GM19372 (cell line): ENCODE data around the gene PRRG4.

ENCODE experiments used
- ATAC-seq: cut with Tn5 transposase; IDR thresholded peaks from one replicate; pipeline ENCODE4 v1.9.1; 2021; ENCODE audit warnings: mild to moderate bottlenecking, low read depth, moderate library complexity; ENCODE audit not compliant: unreplicated experiment

The PRRG4 gene

DNA sequence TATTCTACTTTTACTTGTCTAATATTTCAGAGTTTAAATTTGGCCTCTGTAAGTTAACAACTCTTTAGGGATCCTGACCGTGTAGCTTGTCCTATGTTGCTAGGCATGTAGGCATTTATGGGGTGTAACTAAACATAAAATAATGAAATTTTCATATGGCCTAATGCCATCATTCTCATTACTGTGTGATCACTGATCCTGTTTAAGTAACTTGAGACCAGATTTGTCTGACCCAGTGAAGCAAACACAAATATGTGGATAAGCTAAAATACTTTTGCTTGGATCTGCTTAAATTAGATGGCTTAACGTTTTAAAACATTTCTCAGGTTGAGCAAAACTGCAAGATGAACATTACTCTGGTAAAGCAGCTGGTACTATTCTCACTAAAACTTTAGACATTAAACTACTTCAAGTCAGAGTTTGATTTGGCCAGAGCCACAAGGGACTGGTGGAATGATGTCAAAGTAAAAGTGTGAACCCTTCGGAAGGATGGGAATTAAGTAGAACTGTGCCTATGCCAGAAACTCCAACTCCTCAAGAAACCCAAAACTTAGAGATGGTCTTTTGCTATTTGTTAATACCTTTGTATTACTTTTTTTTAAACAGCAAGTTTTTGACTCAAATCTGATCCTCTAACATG, 75.4 kb downstream of the PRRG4 start:
- ATAC-seq = no peak
